D721Med (cell line): ENCODE results near the gene CEP128.
"Not testable (repeated sequence)": the region's sequence is repeated elsewhere in the genome, so short reads cannot be mapped to it uniquely, and the experiment has no call there.

Experiments used
- DNase-seq: peaks from one replicate; pipeline ENCODE4 v3.0.0; 2011; ENCODE audit warnings: low spot score; ENCODE audit not compliant: insufficient read length
- FAIRE-seq: peaks from 2 replicates; lab custom pipeline; 2011; peaks lifted over from hg19 to GRCh38; lab: Jason Lieb, UNC
- CTCF ChIP-seq: IDR thresholded peaks from 2 replicates; pipeline ENCODE4 v1.5.1; 2012; ENCODE audit warnings: mild to moderate bottlenecking, control low read depth; ENCODE audit not compliant: insufficient read depth; ENCODE audit errors: missing control alignments

The CEP128 gene

DNA sequence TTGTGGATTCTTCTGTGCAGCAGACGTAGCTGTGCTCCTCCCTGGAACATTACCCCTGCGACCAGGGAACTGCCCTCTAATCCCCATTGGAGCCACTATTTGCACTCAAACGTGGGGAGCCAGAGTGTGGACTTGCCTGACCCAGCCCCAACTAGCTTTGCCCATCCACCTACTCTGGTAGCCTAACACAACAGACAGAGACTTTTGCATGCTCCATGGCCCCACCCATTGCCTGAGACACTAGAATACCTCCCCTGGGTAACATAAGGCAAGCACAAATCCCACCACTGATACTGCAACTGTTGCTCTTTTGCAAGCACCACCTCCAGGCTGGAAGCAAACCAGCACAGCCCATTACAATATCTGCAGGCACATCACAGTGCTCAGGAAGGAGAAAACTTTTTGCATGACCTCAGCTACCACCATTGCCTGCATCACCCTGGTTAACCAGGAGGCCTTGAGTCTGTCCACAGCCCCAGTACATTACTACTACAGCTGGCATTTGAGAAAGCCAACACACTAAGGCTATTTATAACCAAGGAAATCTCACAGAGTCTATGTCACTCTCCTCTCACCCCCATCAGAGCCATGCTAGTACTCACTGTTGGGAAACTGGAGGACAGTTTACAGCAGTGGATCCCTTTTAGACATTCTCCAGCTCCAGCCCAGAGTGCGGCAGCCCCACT, 15.0 kb downstream of the CEP128 start:
- FAIRE-seq (no peak), DNase-seq (no peak)
- TF ChIP-seq CTCF: no peak

DNA sequence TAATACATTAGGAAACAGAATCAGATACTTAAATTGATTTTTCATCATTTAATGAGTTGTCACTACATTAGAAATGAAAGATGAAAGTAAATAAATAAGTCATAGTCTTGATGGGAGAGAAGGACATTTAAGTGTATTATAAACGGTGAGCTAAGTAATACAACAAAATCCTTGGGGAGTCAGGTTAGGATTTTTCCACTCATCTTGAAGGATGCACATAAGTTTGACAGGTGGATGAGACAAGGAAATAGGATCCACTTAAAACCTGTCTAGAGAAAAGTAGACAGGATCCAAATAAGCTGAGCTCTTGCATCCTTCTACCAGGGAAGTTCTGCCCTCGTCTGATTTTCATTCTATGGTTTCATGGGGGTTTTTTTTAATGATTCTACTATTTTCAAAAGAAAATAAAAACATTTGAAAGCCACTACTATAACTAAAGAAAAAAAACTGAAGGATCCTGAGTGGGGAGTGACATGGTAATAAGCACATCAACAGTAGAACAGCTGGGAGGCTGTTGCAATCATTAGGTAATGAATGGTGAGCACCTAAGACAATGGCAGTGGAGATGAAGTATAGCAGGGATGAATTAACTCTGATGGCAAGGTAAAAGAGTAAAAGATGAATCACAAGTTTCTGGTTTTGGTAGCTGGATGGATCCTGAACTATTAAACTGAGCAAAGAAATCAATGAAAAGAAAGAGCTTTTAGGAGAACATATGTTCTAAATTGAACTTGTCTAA, 17.0 kb downstream of the CEP128 start:
- TF ChIP-seq CTCF: no peak
- DNase-seq (no peak), FAIRE-seq (no peak)

GRCh38 chr14:80923368-80923767, 18.2 kb downstream of the CEP128 start:
- no peak for TF ChIP-seq CTCF
- no peak for DNase-seq
- FAIRE-seq: peak; percentile 94

DNA sequence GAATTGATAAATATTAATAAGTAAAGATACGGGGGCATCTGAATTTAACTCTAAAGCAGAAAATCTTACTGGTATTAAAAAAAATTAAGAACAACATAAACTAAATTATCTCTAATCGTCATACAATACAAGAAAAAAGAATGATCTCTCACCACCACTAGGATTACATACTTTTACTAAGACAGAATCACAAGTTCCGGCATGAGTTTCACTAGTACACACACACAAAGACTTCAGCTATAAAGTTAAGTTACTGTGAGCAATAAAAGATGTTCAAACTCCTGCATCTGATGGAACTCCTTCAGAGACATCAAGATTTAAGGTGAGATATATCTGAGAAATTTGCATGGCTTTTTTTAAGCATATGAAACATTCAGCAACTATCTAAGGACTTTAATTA, 21.9 kb downstream of the CEP128 start:
- TF ChIP-seq CTCF: no peak
- no peak for DNase-seq
- no peak for FAIRE-seq

GRCh38 chr14:80912013-80912412, 29.5 kb downstream of the CEP128 start:
- not testable (repeated sequence) for FAIRE-seq

DNA sequence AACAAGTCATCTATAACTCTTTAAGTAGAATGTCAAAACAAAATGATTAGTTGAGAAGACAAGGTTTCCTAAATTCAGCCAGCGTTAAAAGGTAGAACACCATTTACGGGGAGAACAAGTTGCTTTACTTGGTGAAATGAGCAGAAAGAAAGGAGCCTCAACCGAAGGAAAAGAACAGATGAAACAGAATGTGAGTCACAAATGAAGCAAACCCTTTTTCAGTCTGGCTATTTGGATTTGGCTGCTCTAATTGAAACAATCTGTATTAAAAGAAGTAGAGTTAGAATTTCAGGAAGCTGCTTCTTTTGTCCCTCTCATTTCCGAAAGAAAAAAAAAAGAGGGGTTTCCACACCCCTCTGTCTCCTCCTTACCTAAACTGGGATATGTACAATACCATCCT, 34.6 kb downstream of the CEP128 start:
- no peak for FAIRE-seq
- no peak for DNase-seq
- TF ChIP-seq CTCF: no peak

More at GRCh38 chr14:80912013-80912412, 29.5 kb downstream of the CEP128 start:
- DNase-seq: not testable (repeated sequence)

DNA sequence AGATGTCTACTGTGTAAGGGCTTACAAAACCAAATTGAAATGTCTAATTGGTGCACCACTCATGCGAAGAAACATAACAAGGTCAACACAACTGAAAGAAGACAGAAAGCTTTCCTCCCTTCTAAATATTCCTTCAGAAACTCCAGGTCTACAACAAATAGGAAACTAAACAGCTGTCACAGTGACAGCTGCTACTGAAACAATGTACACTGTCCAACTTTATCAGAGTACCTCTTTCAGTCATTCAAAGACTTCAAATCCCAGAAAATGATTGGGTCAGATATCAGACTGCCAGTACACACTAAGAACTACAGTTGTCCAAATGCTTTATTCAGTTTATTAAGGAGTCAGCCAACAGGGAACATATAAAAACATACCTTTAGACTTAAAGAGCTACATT, 35.2 kb downstream of the CEP128 start:
- TF ChIP-seq CTCF: no peak
- DNase-seq (no peak), FAIRE-seq (no peak)
